Left lung (tissue), 14 donors: ENCODE measurements around the gene ZNF655. TPM values are rescaled to one million over a fixed set of nuclear protein-coding genes. Genes with fewer than 3 reads are reported as not detected.

ENCODE experiments used
- ATAC-seq: fragments of 200-7000 bp; cut with Tn5 transposase; one replicate; pipeline ENCODE4 v1.9.1; 2020; ENCODE audit warnings: moderate library complexity
- DNase-seq, 4 donors: peaks; one replicate each; pipeline ENCODE4 v3.0.0-alpha.2; 2013 to 2020
- H3K27ac ChIP-seq, 2 donors: fragments of 200-600 bp; sonication (generic) in 1 of 2; one replicate each; pipeline versions ENCODE4 v1.5.0 to v1.8.0; 2020 to 2021
- H3K27me3 ChIP-seq, 2 donors: fragments of 200-600 bp; sonication (generic) in 1 of 2; one replicate each; pipeline versions ENCODE4 v1.5.0 to v1.8.0; 2020 to 2021
- H3K36me3 ChIP-seq, 2 donors: fragments of 200-600 bp; sonication (generic) in 1 of 2; one replicate each; pipeline versions ENCODE4 v1.5.0 to v1.8.0; 2020 to 2021
- H3K4me1 ChIP-seq, 2 donors: fragments of 200-600 bp; one replicate each; pipeline ENCODE4 v1.8.0; 2021
- H3K4me3 ChIP-seq, 2 donors: fragments of 200-600 bp; sonication (generic) in 1 of 2; one replicate each; pipeline versions ENCODE4 v1.5.0 to v1.8.0; 2020 to 2021; ENCODE audit warnings: mild to moderate bottlenecking in 1 of 2
- H3K9me3 ChIP-seq, 2 donors: fragments of 200-600 bp; sonication (generic) in 1 of 2; one replicate each; pipeline versions ENCODE4 v1.5.0 to v1.8.0; 2020 to 2021
- CTCF ChIP-seq, 2 donors: fragments of 200-600 bp; sonication (generic) in 1 of 2; IDR thresholded peaks; one replicate each; pipeline versions ENCODE4 v1.5.0 to v1.8.0; 2021; ENCODE audit warnings: antibody characterized with exemption in 2 of 2
- intact Hi-C, 2 donors: fragments of 100-400 bp; cut with DNase I; formaldehyde crosslinking; loops; one replicate each; pipeline versions ENCODE4 v1.11.2 to v1.14.2; 2022
- long read RNA-seq, 12 donors: library from polyadenylated mRNA in 2 of 12; unstranded in 2 of 12; transcript quantifications; one replicate each; pipeline ENCODE4 v2.0.0 and lab custom pipeline, GENCODE V29; 2019 to 2026
- polyA plus RNA-seq, 6 donors: library from polyadenylated mRNA; unstranded; fragments of 120-200 nt; gene quantifications; one replicate each; pipeline ENCODE4 v1.2.1, GENCODE V29; 2013; ENCODE audit not compliant: insufficient read length in 6 of 6
- total RNA-seq, 2 donors: library from RNA; stranded (reverse); fragmentation: NEBNext Ultra II Directional; extraction: Animal tissue kit (Norgen Biotek cat#: 25700); gene quantifications; one replicate each; pipeline ENCODE4 v1.2.1, GENCODE V29; 2021
- donor health status: DM: no; HTN: yes; CAD: no.
- donor health status: DM: no; HTN: no; CAD: no.

Gene ZNF655
- total RNA-seq (10 to 100 TPM; 56.0 to 67.2 TPM), polyA plus RNA-seq (100 to 1,000 TPM in 1 of 6 donors, 10 to 100 TPM in 5; 78.1 to 107 (median 95.8) TPM)
- long read RNA-seq, donor 1, full-length matches to known transcripts: 16 of 16 reads
- long read RNA-seq, donor 1, partial matches to known transcripts: 0 of 16 reads
- long read RNA-seq, donor 1, other reads (novel, unspliced or antisense): 0 of 16 reads
- long read RNA-seq, donor 2, full-length matches to known transcripts: 13 of 13 reads
- long read RNA-seq, donor 2, partial matches to known transcripts: 0 of 13 reads
- long read RNA-seq, donor 2, other reads (novel, unspliced or antisense): 0 of 13 reads
- long read RNA-seq, donor 3, full-length matches to known transcripts: 12 of 12 reads
- long read RNA-seq, donor 3, partial matches to known transcripts: 0 of 12 reads
- long read RNA-seq, donor 3, other reads (novel, unspliced or antisense): 0 of 12 reads
- long read RNA-seq, donor 4, transcript ZNF655-202 (5 exons, 1,601 nt): major isoform, 9 of 20 reads
- long read RNA-seq, donor 4, partial matches to known transcripts: 1 of 20 reads
- long read RNA-seq, donor 4, other reads (novel, unspliced or antisense): 7 of 20 reads
- long read RNA-seq, donor 5, full-length matches to known transcripts: 16 of 16 reads
- long read RNA-seq, donor 5, partial matches to known transcripts: 0 of 16 reads
- long read RNA-seq, donor 5, other reads (novel, unspliced or antisense): 0 of 16 reads
- long read RNA-seq, donor 6, full-length matches to known transcripts: 14 of 21 reads
- long read RNA-seq, donor 6, partial matches to known transcripts: 7 of 21 reads
- long read RNA-seq, donor 6, other reads (novel, unspliced or antisense): 0 of 21 reads
- long read RNA-seq, donor 7, partial matches to known transcripts: 0 of 4 reads
- long read RNA-seq, donor 7, other reads (novel, unspliced or antisense): 0 of 4 reads
- long read RNA-seq, donor 8, full-length matches to known transcripts: 7 of 7 reads
- long read RNA-seq, donor 8, partial matches to known transcripts: 0 of 7 reads
- long read RNA-seq, donor 8, other reads (novel, unspliced or antisense): 0 of 7 reads
- long read RNA-seq, donor 9: 0 reads
- long read RNA-seq, donor 10, transcript ZNF655-202 (5 exons, 1,601 nt): major isoform, 16 of 27 reads
- long read RNA-seq, donor 10, partial matches to known transcripts: 0 of 27 reads
- long read RNA-seq, donor 10, other reads (novel, unspliced or antisense): 10 of 27 reads
- long read RNA-seq, donor 11, full-length matches to known transcripts: 8 of 14 reads
- long read RNA-seq, donor 11, partial matches to known transcripts: 6 of 14 reads
- long read RNA-seq, donor 11, other reads (novel, unspliced or antisense): 0 of 14 reads
- long read RNA-seq, donor 12, full-length matches to known transcripts: 8 of 8 reads
- long read RNA-seq, donor 12, partial matches to known transcripts: 0 of 8 reads
- long read RNA-seq, donor 12, other reads (novel, unspliced or antisense): 0 of 8 reads

GRCh38 chr7:99558306-99559174 is at the start of gene ZNF655:
TSS of gene ZNF655 (plus strand) at chr7:99558642. CDS start at chr7:99560560, 1,918 bp downstream.
- Histone ChIP-seq H3K27me3 (no peaks in the 10 kb centered on the region), H3K36me3 (peaks cover 0 to 52% of the 10 kb centered on the region in 2 donors), H3K4me1 (peaks cover 13 to 73% of the 10 kb centered on the region in 2 donors), H3K9me3 (no peaks in the 10 kb centered on the region), H3K27ac (peak within 1 kb of the TSS; percentile 96 to 99), H3K4me3 (peak within 1 kb of the TSS; percentile 88 to 95)
- ATAC-seq: peak; percentile 96
- intact Hi-C loops: no loop called here
- TF ChIP-seq CTCF (IDR thresholded peaks at IDR 0.05): no peak
- DNase-seq: peak; percentile 89 to 94 (median 92)

GRCh38 chr7:99514050-99514449 is 44.4 kb upstream of the ZNF655 start:
- no peak for DNase-seq
- ATAC-seq: no peak
- no peak overlapping the region for H3K4me3 ChIP-seq
- peaks cover 4 to 90% of the 10 kb centered on the region in 2 donors for H3K36me3 ChIP-seq
- intact Hi-C loops: no loop called here
- no peaks in the 10 kb centered on the region for H3K9me3 ChIP-seq
- no peak overlapping the region for H3K27ac ChIP-seq
- H3K27me3 ChIP-seq: no peaks in the 10 kb centered on the region
- TF ChIP-seq CTCF (IDR thresholded peaks at IDR 0.05): no peak
- no peaks in the 10 kb centered on the region for H3K4me1 ChIP-seq

- DNase-seq (no peak), ATAC-seq (no peak)
- Histone ChIP-seq H3K36me3 (peaks cover 6 to 78% of the 10 kb centered on the region in 2 donors), H3K27me3 (no peaks in the 10 kb centered on the region), H3K4me3 (no peak overlapping the region), H3K9me3 (no peaks in the 10 kb centered on the region), H3K27ac (no peak overlapping the region), H3K4me1 (no peaks in the 10 kb centered on the region)
- no peak for TF ChIP-seq CTCF (IDR thresholded peaks at IDR 0.05)
- intact Hi-C loops: no loop called here
These were observed 37.0 kb upstream of the ZNF655 start for GRCh38 chr7:99521399-99521798.

- ATAC-seq: peak; percentile 49
- peak in 1 of 4 donors; percentile 4 for DNase-seq
- Histone ChIP-seq H3K36me3 (peaks cover 6 to 81% of the 10 kb centered on the region in 2 donors), H3K4me1 (no peaks in the 10 kb centered on the region), H3K27ac (no peak overlapping the region), H3K9me3 (peaks cover 8 to 26% of the 10 kb centered on the region in 2 donors), H3K4me3 (no peak overlapping the region), H3K27me3 (no peaks in the 10 kb centered on the region)
- TF ChIP-seq CTCF (IDR thresholded peaks at IDR 0.05): no peak
- intact Hi-C loops: no loop called here
These were observed 32.6 kb upstream of the ZNF655 start for GRCh38 chr7:99525713-99526440.
